Smooth muscle cell of trachea (primary cell): Measurements from ENCODE around the gene OCEL1. TPM values are rescaled to one million over a fixed set of nuclear protein-coding genes. Genes with fewer than 3 reads are reported as not detected.

Experiments used
- total RNA-seq: library from RNA; depleted of rRNA; stranded (reverse); fragments of >200 nt; gene quantifications from 2 replicates; pipeline ENCODE4 v1.2.1, GENCODE V29; 2014

The OCEL1 gene, protein sequence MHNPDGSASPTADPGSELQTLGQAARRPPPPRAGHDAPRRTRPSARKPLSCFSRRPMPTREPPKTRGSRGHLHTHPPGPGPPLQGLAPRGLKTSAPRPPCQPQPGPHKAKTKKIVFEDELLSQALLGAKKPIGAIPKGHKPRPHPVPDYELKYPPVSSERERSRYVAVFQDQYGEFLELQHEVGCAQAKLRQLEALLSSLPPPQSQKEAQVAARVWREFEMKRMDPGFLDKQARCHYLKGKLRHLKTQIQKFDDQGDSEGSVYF
- 3.1 and 3.8 TPM in 2 replicates for total RNA-seq

DNA sequence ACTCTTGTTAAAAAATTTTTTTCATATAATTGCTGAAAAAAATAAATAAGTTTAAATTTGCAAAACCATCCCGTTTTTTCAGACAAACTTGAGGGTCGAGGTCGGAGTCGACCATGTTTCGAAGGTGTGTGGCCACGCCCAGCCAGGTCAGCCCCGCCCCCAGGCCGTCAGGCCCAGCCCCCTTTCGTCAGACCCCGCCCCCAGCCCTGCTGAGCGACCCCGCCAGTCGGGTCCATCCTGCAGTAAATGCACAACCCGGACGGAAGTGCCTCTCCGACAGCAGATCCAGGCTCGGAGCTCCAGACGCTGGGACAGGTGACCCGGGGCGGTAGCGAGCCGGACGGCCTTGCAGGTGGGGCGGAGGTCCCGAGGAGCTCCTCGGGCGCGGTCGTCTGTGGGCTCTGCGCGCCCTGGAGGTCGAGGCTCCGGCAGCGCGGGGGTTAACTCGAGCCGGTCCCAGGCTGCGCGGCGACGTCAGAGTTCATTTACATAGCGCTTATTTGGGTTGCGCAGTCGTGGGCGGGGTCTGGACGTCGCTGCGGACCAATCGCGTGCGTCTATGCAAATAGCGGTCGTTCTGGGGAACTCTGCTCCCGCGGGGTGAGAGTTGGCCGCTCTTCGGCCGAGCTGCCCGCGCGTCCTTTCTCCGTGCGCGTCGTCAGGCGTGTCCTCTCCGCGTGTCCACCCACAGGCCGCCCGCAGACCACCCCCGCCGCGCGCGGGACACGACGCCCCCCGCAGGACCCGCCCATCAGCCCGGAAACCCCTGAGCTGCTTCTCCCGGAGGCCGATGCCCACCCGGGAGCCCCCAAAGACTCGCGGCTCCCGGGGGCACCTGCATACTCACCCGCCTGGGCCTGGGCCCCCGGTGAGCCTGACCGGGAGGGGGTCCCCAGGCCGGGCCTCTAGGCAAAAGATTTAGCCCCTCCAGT, at the start of gene OCEL1:
Gene OCEL1 (plus strand): TSS at position 225 of the 932 bp plus-strand sequence. CDS start 22 bp downstream, at position 247.

GRCh38 chr19:17215127-17215971, 10.7 kb upstream of the OCEL1 start, which contains the start of gene USE1:
Gene USE1 (plus strand): TSS chr19:17215357. CDS start chr19:17215406, 49 bp downstream.

DNA sequence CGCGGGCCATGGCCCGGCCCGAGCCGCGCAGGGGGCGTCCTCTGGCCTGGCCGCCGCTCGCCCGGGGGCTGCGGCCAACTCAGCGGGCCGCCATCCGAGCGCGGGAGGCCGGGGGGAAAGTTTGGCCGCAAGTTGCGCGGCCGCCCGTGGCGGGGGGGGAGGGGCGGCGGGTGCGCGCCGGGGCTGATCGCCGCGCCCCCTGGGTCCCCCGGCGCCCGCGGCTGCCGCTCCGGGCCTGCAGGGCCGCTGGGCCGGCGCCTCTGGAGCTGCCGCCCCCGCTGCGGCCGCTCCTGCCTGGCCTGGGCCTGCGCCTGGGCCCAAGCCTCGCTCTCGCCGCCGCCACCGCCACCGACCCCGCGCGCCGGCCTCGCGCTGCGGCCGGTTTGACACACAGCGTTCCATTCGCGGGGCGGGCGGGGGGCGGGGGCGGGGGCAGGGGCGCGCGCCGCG, 19.5 kb downstream of the OCEL1 start, which contains the start of gene NR2F6:
Gene NR2F6 (minus strand): TSS at position 385 of the 450 bp plus-strand sequence. CDS start 699 bp downstream, outside the sequence.

GRCh38 chr19:17264641-17264979, 38.6 kb downstream of the OCEL1 start, which contains the start of gene USHBP1:
Gene USHBP1 (minus strand): TSS chr19:17264745. CDS start chr19:17264299, 446 bp downstream.

GRCh38 chr19:17266975-17267788, 41.2 kb downstream of the OCEL1 start, which contains the start of gene BABAM1:
Gene BABAM1 (plus strand): TSS chr19:17267443. CDS start chr19:17268807, 1,364 bp downstream.

Other genes starting within 250 kb of the OCEL1 start
- 0.44 and 3.5 TPM in 2 replicates for gene CPAMD8, start 199.4 kb upstream of the OCEL1 start, total RNA-seq
- gene HAUS8, start 150.8 kb upstream of the OCEL1 start, total RNA-seq, result 1.3 and 4.9 TPM in 2 replicates
- 78.8 and 104 TPM in 2 replicates for gene MYO9B, start 150.4 kb upstream of the OCEL1 start, total RNA-seq
- 17.9 and 25.5 TPM in 2 replicates for gene USE1, start 10.9 kb upstream of the OCEL1 start, total RNA-seq
- gene NR2F6, start 19.7 kb downstream of the OCEL1 start, total RNA-seq, result 34.8 and 67.5 TPM in 2 replicates
- gene USHBP1, start 38.5 kb downstream of the OCEL1 start, total RNA-seq, result 0.15 TPM in 1 of 2 replicates, not detected in the other
- 97.9 and 121 TPM in 2 replicates for gene BABAM1, start 41.2 kb downstream of the OCEL1 start, total RNA-seq
- gene ANKLE1, start 55.7 kb downstream of the OCEL1 start, total RNA-seq, result 0.17 and 0.44 TPM in 2 replicates
- gene ABHD8, start 77.2 kb downstream of the OCEL1 start, total RNA-seq, result 19.3 and 21.0 TPM in 2 replicates
- gene MRPL34, start 79.6 kb downstream of the OCEL1 start, total RNA-seq, result 38.4 and 47.5 TPM in 2 replicates
- 12.2 and 12.9 TPM in 2 replicates for gene DDA1, start 83.3 kb downstream of the OCEL1 start, total RNA-seq
- gene ANO8, start 108.6 kb downstream of the OCEL1 start, total RNA-seq, result 4.1 and 7.7 TPM in 2 replicates
- 11.4 and 19.8 TPM in 2 replicates for gene GTPBP3, start 111.3 kb downstream of the OCEL1 start, total RNA-seq
- gene PLVAP, start 151.1 kb downstream of the OCEL1 start, total RNA-seq, result 0.29 TPM in 1 of 2 replicates, not detected in the other
- gene CCDC194, start 168.0 kb downstream of the OCEL1 start, total RNA-seq, result 0.15 and 0.17 TPM in 2 replicates
- 0.99 and 3.8 TPM in 2 replicates for gene BST2, start 179.4 kb downstream of the OCEL1 start, total RNA-seq
- gene MVB12A, start 193.8 kb downstream of the OCEL1 start, total RNA-seq, result 49.2 and 59.2 TPM in 2 replicates
- 0.33 TPM in 1 of 2 replicates, not detected in the other for gene TMEM221, start 222.4 kb downstream of the OCEL1 start, total RNA-seq
- not detected in 2 replicates for gene NXNL1, start 234.7 kb downstream of the OCEL1 start, total RNA-seq
- 33.6 and 62.2 TPM in 2 replicates for gene SLC27A1, start 244.3 kb downstream of the OCEL1 start, total RNA-seq